ENCODE results near the gene GPR18.

DNA sequence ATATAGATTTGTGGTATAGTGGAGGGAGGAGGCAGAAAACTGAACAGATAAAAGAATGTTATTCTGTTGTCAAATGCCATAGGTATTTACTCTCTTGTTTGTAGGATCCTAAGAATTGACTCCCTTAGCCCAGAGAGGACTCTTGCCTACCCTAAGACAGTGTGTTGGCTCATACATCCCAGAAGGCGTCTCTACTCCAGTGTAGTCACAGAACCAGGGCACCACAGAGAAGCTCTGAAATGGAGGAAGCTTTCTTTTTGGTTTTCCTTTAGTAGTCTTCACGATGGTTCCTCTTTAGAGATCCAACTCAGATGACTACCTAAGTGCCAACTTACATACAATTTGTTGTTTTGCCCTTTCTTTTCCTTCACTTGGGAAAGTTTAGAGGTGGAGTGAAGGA lies 35.0 kb upstream of the GPR18 start:
- TF ChIP-seq, protein P1, sequence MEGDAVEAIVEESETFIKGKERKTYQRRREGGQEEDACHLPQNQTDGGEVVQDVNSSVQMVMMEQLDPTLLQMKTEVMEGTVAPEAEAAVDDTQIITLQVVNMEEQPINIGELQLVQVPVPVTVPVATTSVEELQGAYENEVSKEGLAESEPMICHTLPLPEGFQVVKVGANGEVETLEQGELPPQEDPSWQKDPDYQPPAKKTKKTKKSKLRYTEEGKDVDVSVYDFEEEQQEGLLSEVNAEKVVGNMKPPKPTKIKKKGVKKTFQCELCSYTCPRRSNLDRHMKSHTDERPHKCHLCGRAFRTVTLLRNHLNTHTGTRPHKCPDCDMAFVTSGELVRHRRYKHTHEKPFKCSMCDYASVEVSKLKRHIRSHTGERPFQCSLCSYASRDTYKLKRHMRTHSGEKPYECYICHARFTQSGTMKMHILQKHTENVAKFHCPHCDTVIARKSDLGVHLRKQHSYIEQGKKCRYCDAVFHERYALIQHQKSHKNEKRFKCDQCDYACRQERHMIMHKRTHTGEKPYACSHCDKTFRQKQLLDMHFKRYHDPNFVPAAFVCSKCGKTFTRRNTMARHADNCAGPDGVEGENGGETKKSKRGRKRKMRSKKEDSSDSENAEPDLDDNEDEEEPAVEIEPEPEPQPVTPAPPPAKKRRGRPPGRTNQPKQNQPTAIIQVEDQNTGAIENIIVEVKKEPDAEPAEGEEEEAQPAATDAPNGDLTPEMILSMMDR (IDR thresholded peaks at IDR 0.05; ENCODE audit: insufficient read depth, low read length, poor library complexity, severe bottlenecking): no peak
- TF ChIP-seq EZH2phosphoT487 (conservative IDR thresholded peaks at IDR 0.05; ENCODE audit: low read length): no peak
